ENCODE data around the gene RDH11.

DNA sequence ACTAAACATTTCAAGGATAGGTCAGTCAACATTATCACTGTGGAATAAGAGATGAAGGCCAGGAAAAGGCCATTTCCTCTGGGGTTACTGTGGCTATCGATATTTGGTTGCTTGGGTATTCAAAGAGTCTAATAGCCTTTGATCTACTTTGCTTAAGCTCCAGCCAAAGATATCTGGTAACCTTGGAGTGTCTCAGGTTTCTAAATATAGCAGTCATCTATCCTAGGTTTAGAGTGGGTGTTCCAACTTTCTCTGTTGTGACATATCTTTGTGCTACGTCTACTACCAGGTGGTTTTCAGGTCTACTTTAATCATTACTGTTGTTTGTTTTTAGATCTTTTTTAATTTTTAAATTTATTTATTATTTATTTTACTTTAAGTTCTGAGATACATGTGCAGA is 48.5 kb upstream of the RDH11 start:
- TF ChIP-seq POLR2A (IDR thresholded peaks at IDR 0.05; ENCODE audit: low read depth, low read length) (no peak), POLR2AphosphoS5 (IDR thresholded peaks at IDR 0.05; ENCODE audit: low read depth, low read length) (no peak)
